ENCODE measurements around the gene AXDND1.

DNA sequence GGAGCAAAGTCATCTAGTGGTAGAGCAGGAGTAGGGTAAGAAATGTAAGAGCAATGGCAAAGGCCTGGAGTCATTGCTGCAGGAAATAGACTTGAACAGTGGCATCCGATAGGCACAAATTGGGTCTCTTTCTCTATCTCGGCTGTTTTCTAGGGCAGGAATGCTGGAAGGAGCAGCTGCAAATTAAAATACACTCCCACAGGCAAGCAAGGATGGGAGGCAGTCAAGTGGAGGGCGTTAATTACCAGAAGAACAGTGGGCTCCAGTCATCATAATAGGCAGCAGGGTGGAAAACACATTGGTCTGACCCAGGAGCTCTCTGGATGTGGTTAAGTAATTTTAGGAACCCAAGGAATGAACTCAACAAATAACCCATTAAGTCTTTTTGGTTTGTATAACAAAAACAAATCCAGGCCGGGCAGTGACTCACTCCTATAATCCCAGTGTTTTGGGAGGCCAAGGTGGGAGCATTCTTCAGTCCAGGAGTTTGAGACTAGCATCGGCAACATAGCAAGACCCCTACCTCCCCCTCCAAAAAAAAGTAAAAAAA is 218.1 kb downstream of the AXDND1 start:
- no peak for TF ChIP-seq HDAC2 (IDR thresholded peaks at IDR 0.05; ENCODE audit: borderline replicate concordance in 1 of 2, low read depth in 2 of 2, low read length in 2 of 2)
- no peak for TF ChIP-seq POLR2A (IDR thresholded peaks at IDR 0.05; ENCODE audit: control extremely low read depth in 1 of 2, low read depth in 2 of 2, low read length in 2 of 2)
- TF ChIP-seq POLR2AphosphoS5 (IDR thresholded peaks at IDR 0.05; ENCODE audit: low read depth, low read length) = no peak
- no peak for TF ChIP-seq EZH2 (IDR thresholded peaks at IDR 0.05; ENCODE audit: low read depth, low read length, severe bottlenecking)
